Testis (tissue), 3 donors: ENCODE data around the gene ACKR4. TPM values are rescaled to one million over a fixed set of nuclear protein-coding genes. Genes with fewer than 3 reads are reported as not detected.
"Not testable (repeated sequence)": the region's sequence is repeated elsewhere in the genome, so short reads cannot be mapped to it uniquely, and the experiment has no call there.

Experiments
- DNase-seq: peaks from one replicate; pipeline ENCODE4 v3.0.0-alpha.2; 2019
- H3K27ac ChIP-seq, 2 donors: fragments of 200-600 bp; sonication (generic); one replicate each; pipeline ENCODE4 v1.5.1; 2019
- H3K27me3 ChIP-seq: fragments of 200-600 bp; sonication (generic); one replicate; pipeline ENCODE4 v1.5.1; 2019
- H3K36me3 ChIP-seq: fragments of 200-600 bp; sonication (generic); one replicate; pipeline ENCODE4 v1.5.1; 2017; ENCODE audit warnings: low read depth; ENCODE audit errors: missing control alignments
- H3K4me1 ChIP-seq: fragments of 200-600 bp; sonication (generic); one replicate; pipeline ENCODE4 v1.5.1; 2019
- H3K4me3 ChIP-seq, 2 donors: fragments of 200-600 bp; sonication (generic); one replicate each; pipeline ENCODE4 v1.5.1; 2017 to 2019
- H3K9me3 ChIP-seq: fragments of 200-600 bp; sonication (generic); one replicate; pipeline ENCODE4 v1.5.1; 2017
- POLR2A ChIP-seq: fragments of 450-650 bp; IDR thresholded peaks from one replicate; pipeline ENCODE4 v1.6.1; 2017; ENCODE audit warnings: antibody characterized with exemption, mild to moderate bottlenecking, moderate library complexity
- WGBS, 2 donors: methylation state at CpG; one replicate each; pipeline ENCODE4 v1.1.5; 2018; 5-methylcytosine and 5-hydroxymethylcytosine counted together
- intact Hi-C: fragments of 100-400 bp; cut with DNase I; formaldehyde crosslinking; loops from one replicate; pipeline ENCODE4 v1.15.1; 2023; ENCODE audit warnings: low total_unique reads
- polyA plus RNA-seq: library from polyadenylated mRNA; stranded (reverse); fragments of 350-450 nt; fragmentation: Illumina TruSeq; extraction: RNeasy Lipid Tissue Mini Kit (QIAGEN cat#74804); gene quantifications from one replicate; pipeline ENCODE4 v1.2.3, GENCODE V29; 2014; ENCODE audit warnings: low read depth, low replicate concordance; ENCODE audit not compliant: insufficient read depth
- total RNA-seq, 2 donors: library from RNA; depleted of rRNA; stranded (reverse); fragments of >200 nt; gene quantifications; one replicate each; pipeline ENCODE4 v1.2.3, GENCODE V29; 2016
- TF ChIP-seq, protein P1 (sequence below), 3 experiments: fragments of 450-650 bp in 2 of 3; fragments of 200-600 bp in 1 of 3; sonication (generic) in 1 of 3; IDR thresholded peaks; one replicate each; pipeline ENCODE4 v1.5.1; 2016 to 2019; ENCODE audit warnings: antibody characterized with exemption in 3 of 3, mild to moderate bottlenecking in 2 of 3, moderate library complexity in 1 of 3

ACKR4 gene
- total and polyA plus RNA-seq, 3 donors from 2014 or later: 0.16 to 1.2 TPM; not detected in 1

GRCh38 chr3:132630612-132631011, 33.5 kb downstream of the ACKR4 start:
- WGBS, 2 donors: 89 to 94% methylated on average over 7 of the region's 7 CpGs

DNA sequence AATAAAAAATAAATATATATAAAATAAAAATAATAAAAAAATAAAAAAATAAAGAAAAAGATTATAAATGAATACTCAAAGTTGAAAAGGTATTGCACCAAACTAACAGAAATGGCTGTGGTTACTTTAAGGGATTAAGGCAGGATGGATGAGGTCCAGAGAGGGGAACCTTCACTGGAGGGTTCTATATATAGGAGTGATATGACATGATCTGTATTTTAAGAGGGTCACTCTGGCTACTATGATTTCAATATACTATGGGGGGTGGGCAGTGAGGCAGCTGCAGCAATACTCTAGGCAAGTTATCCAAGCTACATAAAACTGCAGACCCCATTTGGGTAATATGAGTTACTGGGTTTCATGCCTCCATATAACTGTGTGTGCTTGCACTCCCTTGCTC, 38.0 kb downstream of the ACKR4 start:
- DNase-seq: no peak
- no peak overlapping the region for H3K4me3 ChIP-seq
- no peak overlapping the region for H3K27ac ChIP-seq
- intact Hi-C loops: no loop called here
- TF ChIP-seq, protein P1, sequence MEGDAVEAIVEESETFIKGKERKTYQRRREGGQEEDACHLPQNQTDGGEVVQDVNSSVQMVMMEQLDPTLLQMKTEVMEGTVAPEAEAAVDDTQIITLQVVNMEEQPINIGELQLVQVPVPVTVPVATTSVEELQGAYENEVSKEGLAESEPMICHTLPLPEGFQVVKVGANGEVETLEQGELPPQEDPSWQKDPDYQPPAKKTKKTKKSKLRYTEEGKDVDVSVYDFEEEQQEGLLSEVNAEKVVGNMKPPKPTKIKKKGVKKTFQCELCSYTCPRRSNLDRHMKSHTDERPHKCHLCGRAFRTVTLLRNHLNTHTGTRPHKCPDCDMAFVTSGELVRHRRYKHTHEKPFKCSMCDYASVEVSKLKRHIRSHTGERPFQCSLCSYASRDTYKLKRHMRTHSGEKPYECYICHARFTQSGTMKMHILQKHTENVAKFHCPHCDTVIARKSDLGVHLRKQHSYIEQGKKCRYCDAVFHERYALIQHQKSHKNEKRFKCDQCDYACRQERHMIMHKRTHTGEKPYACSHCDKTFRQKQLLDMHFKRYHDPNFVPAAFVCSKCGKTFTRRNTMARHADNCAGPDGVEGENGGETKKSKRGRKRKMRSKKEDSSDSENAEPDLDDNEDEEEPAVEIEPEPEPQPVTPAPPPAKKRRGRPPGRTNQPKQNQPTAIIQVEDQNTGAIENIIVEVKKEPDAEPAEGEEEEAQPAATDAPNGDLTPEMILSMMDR (IDR thresholded peaks at IDR 0.05): no peak
- TF ChIP-seq POLR2A: no peak
- no peaks in the 10 kb centered on the region for H3K4me1 ChIP-seq
- no peaks in the 10 kb centered on the region for H3K9me3 ChIP-seq
- no peaks in the 10 kb centered on the region for H3K27me3 ChIP-seq
- no peaks in the 10 kb centered on the region for H3K36me3 ChIP-seq

More at GRCh38 chr3:132630612-132631011, 33.5 kb downstream of the ACKR4 start:
- no peak for TF ChIP-seq POLR2A
- TF ChIP-seq, protein P1 (IDR thresholded peaks at IDR 0.05): no peak
- intact Hi-C loops: no loop called here
- no peak overlapping the region for H3K27ac ChIP-seq
- DNase-seq: no peak
- H3K4me3 ChIP-seq: no peak overlapping the region
- H3K27me3 ChIP-seq: no peaks in the 10 kb centered on the region
- no peaks in the 10 kb centered on the region for H3K9me3 ChIP-seq
- no peaks in the 10 kb centered on the region for H3K4me1 ChIP-seq
- H3K36me3 ChIP-seq: no peaks in the 10 kb centered on the region

DNA sequence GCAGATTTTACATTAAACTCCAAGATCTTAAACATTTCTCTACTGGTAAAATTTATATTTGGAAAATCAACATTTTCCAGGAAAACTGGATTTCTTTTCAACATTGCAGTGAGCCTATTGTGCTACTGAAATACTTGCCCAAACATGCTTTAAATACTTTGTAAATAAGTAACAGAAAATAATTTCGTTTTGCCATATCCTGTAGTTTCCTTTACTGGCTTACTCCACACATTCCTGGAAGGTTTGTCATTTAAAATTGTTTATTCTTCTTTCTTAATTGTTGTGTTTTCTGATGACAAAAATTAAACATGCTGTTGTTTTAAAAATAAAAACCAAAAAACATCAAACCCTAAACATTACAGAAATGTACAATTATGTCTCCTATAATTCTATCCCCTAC, 40.5 kb downstream of the ACKR4 start:
- Histone ChIP-seq H3K4me1 (no peaks in the 10 kb centered on the region), H3K36me3 (no peaks in the 10 kb centered on the region), H3K4me3 (no peak overlapping the region), H3K27ac (no peak overlapping the region), H3K27me3 (no peaks in the 10 kb centered on the region), H3K9me3 (no peaks in the 10 kb centered on the region)
- no peak for DNase-seq
- intact Hi-C loops: no loop called here
- WGBS, 2 donors: 48 to 49% methylated on average over 1 of the region's 1 CpG
- no peak for TF ChIP-seq POLR2A
- TF ChIP-seq, protein P1 (IDR thresholded peaks at IDR 0.05): no peak

DNA sequence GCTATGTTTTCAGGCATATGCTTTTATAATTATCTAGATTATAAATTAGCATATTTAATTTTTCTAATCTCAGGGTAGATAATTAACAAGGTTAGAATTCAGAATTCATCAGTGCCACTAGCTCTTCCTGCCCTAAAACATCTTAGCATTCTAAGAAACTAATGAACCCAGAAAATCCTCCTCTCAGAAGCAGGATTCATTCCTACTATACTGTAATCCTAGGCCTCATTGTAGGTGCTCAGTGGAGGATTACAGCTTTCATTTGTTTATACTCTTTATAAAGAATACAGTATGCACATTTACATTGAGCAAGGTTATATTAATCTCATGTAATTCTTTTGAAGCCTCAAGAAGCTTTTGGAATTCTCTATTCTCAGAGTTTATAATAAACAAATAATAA, 41.6 kb downstream of the ACKR4 start:
- no peak overlapping the region for H3K27ac ChIP-seq
- TF ChIP-seq POLR2A: no peak
- TF ChIP-seq, protein P1 (IDR thresholded peaks at IDR 0.05): no peak
- H3K4me1 ChIP-seq: no peaks in the 10 kb centered on the region
- DNase-seq: no peak
- no peak overlapping the region for H3K4me3 ChIP-seq
- H3K36me3 ChIP-seq: no peaks in the 10 kb centered on the region
- no peaks in the 10 kb centered on the region for H3K27me3 ChIP-seq
- H3K9me3 ChIP-seq: no peaks in the 10 kb centered on the region
- intact Hi-C loops: no loop called here

GRCh38 chr3:132641427-132641826, 44.4 kb downstream of the ACKR4 start:
- H3K4me3 ChIP-seq, H3K36me3 ChIP-seq, H3K9me3 ChIP-seq, DNase-seq, H3K27ac ChIP-seq, H3K4me1 ChIP-seq, H3K27me3 ChIP-seq: not testable (repeated sequence)
- intact Hi-C loops: loop anchor here (5.0 kb wide), 1 partner anchor 99 kb away; no protein-coding TSS in a partner anchor
- WGBS, 2 donors: 70 to 89% methylated on average over 2 of the region's 2 CpGs
